ENCODE measurements around the gene TMEM202. TPM values are rescaled to one million over a fixed set of nuclear protein-coding genes. Genes with fewer than 3 reads are reported as not detected.
A peak's percentile ranks its signal among the peaks of the same experiment; 100 is the strongest.

Gene TMEM202
- total and polyA plus RNA-seq, 2 of the 13 experiments (the other 11 are each of a cell fraction or from before 2014, with no cell fraction given), result not detected

- TF ChIP-seq MLXIP (CRISPR knock-in tag; IDR thresholded peaks at IDR 0.05; ENCODE audit: borderline replicate concordance) (peak; percentile 78; the same call in 1 of the 2 replicates), SRSF1 (optimal IDR thresholded peaks at IDR 0.05; ENCODE audit: low read depth, low read length) (peak; percentile 91), CENPX (CRISPR knock-in tag; IDR thresholded peaks at IDR 0.05) (no peak), ERF (CRISPR knock-in tag; IDR thresholded peaks at IDR 0.05) (peak; percentile 97), MIXL1 (CRISPR knock-in tag; IDR thresholded peaks at IDR 0.05) (peak; percentile 90), ZBED4 (CRISPR knock-in tag; IDR thresholded peaks at IDR 0.05; ENCODE audit: borderline replicate concordance) (no peak; the same call in none of the 2 replicates), NFE2 (CRISPR knock-in tag; IDR thresholded peaks at IDR 0.05) (no peak), ZBTB43 (CRISPR knock-in tag; conservative IDR thresholded peaks at IDR 0.05) (peak; percentile 75), NFAT5 (CRISPR knock-in tag; IDR thresholded peaks at IDR 0.05) (peak; percentile 79)
Measured at GRCh38 chr15:72375846-72376581, 22.1 kb upstream of the TMEM202 start, which contains the start of gene HEXA (continued).

Data from HepG2 (cell line).